NCI-H146 treated with DMSO at 0.1 percent for 48 hours (cell line): ENCODE measurements around the gene SMARCAL1.
"Not testable (repeated sequence)": the region's sequence is repeated elsewhere in the genome, so short reads cannot be mapped to it uniquely, and the experiment has no call there.

Experiments
- DNase-seq: peaks from one replicate; lab custom pipeline; 2025; ENCODE audit not compliant: unreplicated experiment; lab: John Stamatoyannopoulos, UW

SMARCAL1 gene

GRCh38 chr2:216499641-216500218, 87.4 kb downstream of the SMARCAL1 start:
- no peak for DNase-seq

GRCh38 chr2:216500572-216500971, 88.3 kb downstream of the SMARCAL1 start:
- DNase-seq: no peak

- no peak for DNase-seq
These were observed 89.6 kb downstream of the SMARCAL1 start for GRCh38 chr2:216501854-216502253.

- no peak for DNase-seq
These were observed 90.3 kb downstream of the SMARCAL1 start for GRCh38 chr2:216502381-216503158.

- no peak for DNase-seq
These were observed 90.9 kb downstream of the SMARCAL1 start for GRCh38 chr2:216503159-216503629.

GRCh38 chr2:216503697-216504375, 91.6 kb downstream of the SMARCAL1 start:
- DNase-seq: no peak

GRCh38 chr2:216504376-216504762, 92.1 kb downstream of the SMARCAL1 start:
- DNase-seq: no peak

GRCh38 chr2:216505133-216506106, 93.1 kb downstream of the SMARCAL1 start:
- DNase-seq: no peak

- no peak for DNase-seq
These were observed 95.2 kb downstream of the SMARCAL1 start for GRCh38 chr2:216507220-216508160.

- no peak for DNase-seq
These were observed 95.9 kb downstream of the SMARCAL1 start for GRCh38 chr2:216508229-216508628.

- DNase-seq: peak; percentile 42
These were observed 104.6 kb downstream of the SMARCAL1 start for GRCh38 chr2:216516730-216517350.

- DNase-seq: peak; percentile 3
These were observed 105.4 kb downstream of the SMARCAL1 start for GRCh38 chr2:216517447-216518225.

- not testable (repeated sequence) for DNase-seq
These were observed 106.4 kb downstream of the SMARCAL1 start for GRCh38 chr2:216518566-216519119.

- DNase-seq: peak; percentile 61
These were observed 107.0 kb downstream of the SMARCAL1 start for GRCh38 chr2:216519154-216519762.

- no peak for DNase-seq
These were observed 107.8 kb downstream of the SMARCAL1 start for GRCh38 chr2:216520112-216520511.

- no peak for DNase-seq
These were observed 110.7 kb downstream of the SMARCAL1 start for GRCh38 chr2:216522892-216523502.

- DNase-seq: no peak
These were observed 113.7 kb downstream of the SMARCAL1 start for GRCh38 chr2:216525972-216526371.
